Tibial nerve (tissue), 3 donors: Measurements from ENCODE around the gene TMEM255B.

Source experiments
- POLR2A ChIP-seq, 2 donors: fragments of 450-650 bp; IDR thresholded peaks; one replicate each; pipeline ENCODE4 v1.6.1; 2017; ENCODE audit warnings: antibody characterized with exemption in 2 of 2, mild to moderate bottlenecking in 2 of 2, moderate library complexity in 2 of 2
- TF ChIP-seq, protein P1 (sequence below), 5 experiments: fragments of 200-600 bp in 3 of 5; fragments of 450-650 bp in 2 of 5; sonication (generic) in 3 of 5; IDR thresholded peaks; one replicate each; pipeline ENCODE4 v1.5.1; 2016 to 2019; ENCODE audit warnings: antibody characterized with exemption in 5 of 5, mild to moderate bottlenecking in 3 of 5, moderate library complexity in 2 of 5

DNA sequence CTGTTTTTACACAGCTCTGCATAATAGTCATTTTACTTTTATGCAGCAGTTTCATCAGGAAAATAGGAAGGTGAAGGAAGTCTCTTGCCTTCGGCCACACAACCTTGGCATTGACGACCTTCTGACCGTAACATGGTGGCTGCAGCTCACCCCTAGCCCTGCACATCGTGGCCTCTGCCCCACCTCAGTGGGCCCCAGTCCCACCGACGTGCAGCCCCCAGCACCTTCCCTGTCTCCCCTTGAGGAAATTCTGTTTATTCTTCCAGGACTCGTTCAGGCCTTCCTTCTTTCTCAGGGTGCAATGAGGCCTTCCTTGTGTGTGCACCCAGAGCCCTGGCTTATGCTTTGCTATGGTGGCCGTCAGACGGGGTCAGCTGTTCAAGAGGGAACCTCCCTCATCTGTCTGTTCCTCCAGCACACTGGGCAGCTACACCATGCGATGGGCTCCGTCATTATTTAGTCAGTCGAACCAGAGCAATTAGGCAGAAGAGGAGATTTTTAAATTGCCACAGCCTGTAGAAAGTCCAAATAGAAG, 33.3 kb downstream of the TMEM255B start:
- no peak for TF ChIP-seq POLR2A (IDR thresholded peaks at IDR 0.05)
- TF ChIP-seq, protein P1, sequence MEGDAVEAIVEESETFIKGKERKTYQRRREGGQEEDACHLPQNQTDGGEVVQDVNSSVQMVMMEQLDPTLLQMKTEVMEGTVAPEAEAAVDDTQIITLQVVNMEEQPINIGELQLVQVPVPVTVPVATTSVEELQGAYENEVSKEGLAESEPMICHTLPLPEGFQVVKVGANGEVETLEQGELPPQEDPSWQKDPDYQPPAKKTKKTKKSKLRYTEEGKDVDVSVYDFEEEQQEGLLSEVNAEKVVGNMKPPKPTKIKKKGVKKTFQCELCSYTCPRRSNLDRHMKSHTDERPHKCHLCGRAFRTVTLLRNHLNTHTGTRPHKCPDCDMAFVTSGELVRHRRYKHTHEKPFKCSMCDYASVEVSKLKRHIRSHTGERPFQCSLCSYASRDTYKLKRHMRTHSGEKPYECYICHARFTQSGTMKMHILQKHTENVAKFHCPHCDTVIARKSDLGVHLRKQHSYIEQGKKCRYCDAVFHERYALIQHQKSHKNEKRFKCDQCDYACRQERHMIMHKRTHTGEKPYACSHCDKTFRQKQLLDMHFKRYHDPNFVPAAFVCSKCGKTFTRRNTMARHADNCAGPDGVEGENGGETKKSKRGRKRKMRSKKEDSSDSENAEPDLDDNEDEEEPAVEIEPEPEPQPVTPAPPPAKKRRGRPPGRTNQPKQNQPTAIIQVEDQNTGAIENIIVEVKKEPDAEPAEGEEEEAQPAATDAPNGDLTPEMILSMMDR (IDR thresholded peaks at IDR 0.05), result no peak
